Activated CD4-positive, alpha-beta T cell treated with anti-CD3 and anti-CD28 coated beads, Interleukin-2, amount 50 U/mL, for 16 hours (primary cell): ENCODE measurements around the gene MLLT6.
A peak's percentile ranks its signal among the peaks of the same experiment; 100 is the strongest.
"Not testable (repeated sequence)": the region's sequence is repeated elsewhere in the genome, so short reads cannot be mapped to it uniquely, and the experiment has no call there.

Experiments
- DNase-seq: peaks from one replicate; pipeline ENCODE4 v3.0.0-alpha.2; 2020

MLLT6 gene

GRCh38 chr17:38709104-38709820, 4.2 kb downstream of the MLLT6 start:
- no peak for DNase-seq

GRCh38 chr17:38709864-38710603, 5.0 kb downstream of the MLLT6 start:
- DNase-seq = no peak

- DNase-seq = no peak
Measured at GRCh38 chr17:38710604-38710962, 5.5 kb downstream of the MLLT6 start.

GRCh38 chr17:38710985-38711384, 5.9 kb downstream of the MLLT6 start:
- no peak for DNase-seq

- DNase-seq = no peak
Measured at GRCh38 chr17:38711792-38712571, 6.9 kb downstream of the MLLT6 start.

- DNase-seq = no peak
Measured at GRCh38 chr17:38712593-38712992, 7.5 kb downstream of the MLLT6 start.

- no peak for DNase-seq
Measured at GRCh38 chr17:38713456-38714075, 8.5 kb downstream of the MLLT6 start.

- DNase-seq = peak; percentile 24
Measured at GRCh38 chr17:38715216-38715943, 10.3 kb downstream of the MLLT6 start.

- DNase-seq = no peak
Measured at GRCh38 chr17:38716368-38717005, 11.4 kb downstream of the MLLT6 start.

GRCh38 chr17:38717139-38717745, 12.2 kb downstream of the MLLT6 start:
- no peak for DNase-seq

- DNase-seq = no peak
Measured at GRCh38 chr17:38719289-38719942, 14.3 kb downstream of the MLLT6 start.

GRCh38 chr17:38719943-38720641, 15.0 kb downstream of the MLLT6 start:
- no peak for DNase-seq

- no peak for DNase-seq
Measured at GRCh38 chr17:38720941-38721340, 15.9 kb downstream of the MLLT6 start.

GRCh38 chr17:38721802-38722201, 16.7 kb downstream of the MLLT6 start:
- DNase-seq = no peak

GRCh38 chr17:38724337-38724988, 19.4 kb downstream of the MLLT6 start:
- DNase-seq = no peak

GRCh38 chr17:38725066-38725465, 20.0 kb downstream of the MLLT6 start:
- no peak for DNase-seq

- DNase-seq = not testable (repeated sequence)
Measured at GRCh38 chr17:38726145-38726544, 21.1 kb downstream of the MLLT6 start.

- peak; percentile 88 for DNase-seq
Measured at GRCh38 chr17:38727736-38728135, 22.7 kb downstream of the MLLT6 start.

GRCh38 chr17:38728290-38728831, 23.3 kb downstream of the MLLT6 start:
- DNase-seq = peak; percentile 81
